K562 (cell line): ENCODE results near the gene NAGLU. TPM values are rescaled to one million over a fixed set of nuclear protein-coding genes. Genes with fewer than 3 reads are reported as not detected.
A peak's percentile ranks its signal among the peaks of the same experiment; 100 is the strongest.

Experiments used
- ATAC-seq: fragments of 200-7000 bp; cut with Tn5 transposase; 3 replicates; pipeline ENCODE4 v1.9.1; 2020; ENCODE audit warnings: moderate library complexity
- BruUV-seq: library from RNA; stranded (reverse); fragments of 400-500 nt; replicated peaks from 2 replicates; lab custom pipeline; 2021; lab: Mats Ljungman, UMichigan
- CTCF ChIA-PET: fragments of 300-600 bp; formaldehyde crosslinking; extraction: SDS; loops from one replicate; lab custom pipeline; 2021; ENCODE audit warnings: low intra/inter-chr PET ratio; lab: Yijun Ruan, JAX
- POLR2A ChIA-PET: fragments of 300-600, 350-650 bp; sonication (Branson Sonifier 250); formaldehyde crosslinking; extraction: SDS; loops from one replicate; lab custom pipeline; 2021; ENCODE audit warnings: antibody characterized with exemption, inconsistent platforms; lab: Yijun Ruan, JAX
- DNase-seq, 4 experiments: peaks; one replicate each; pipeline versions ENCODE4 v3.0.0 to v3.0.0-alpha.2; 2011 to 2018; ENCODE audit warnings: low spot score in 3 of 4, mixed read lengths in 3 of 4; ENCODE audit errors: extremely low read depth in 1 of 4
- FAIRE-seq: peaks from 2 replicates; lab custom pipeline; 2011; peaks lifted over from hg19 to GRCh38; lab: Jason Lieb, UNC
- H2AFZ ChIP-seq: 2 replicates; pipeline ENCODE4 v1.6.0; 2011; ENCODE audit warnings: low read depth, low read length, control low read depth, inconsistent platforms
- H3K27ac ChIP-seq: fragments of 200-600 bp; 3 replicates; pipeline ENCODE4 v1.8.0; 2011; ENCODE audit warnings: low read depth, mild to moderate bottlenecking, control low read depth, inconsistent platforms, low read length, moderate library complexity, mixed read lengths; ENCODE audit errors: extremely low read depth
- H3K27me3 ChIP-seq, 2 experiments: fragments of 300-600 bp in 1 of 2; 2 replicates in 1 of 2; 3 replicates in 1 of 2; pipeline versions ENCODE4 v1.6.0 to v1.8.0; 2011; ENCODE audit warnings: inconsistent platforms in 2 of 2, low read length in 2 of 2, mild to moderate bottlenecking in 1 of 2, mixed read lengths in 1 of 2, moderate library complexity in 1 of 2; ENCODE audit not compliant: control insufficient read depth in 2 of 2, insufficient read depth in 2 of 2
- H3K36me3 ChIP-seq: fragments of 300-600 bp; 3 replicates; pipeline ENCODE4 v1.8.0; 2011; ENCODE audit warnings: mild to moderate bottlenecking, low read length, inconsistent platforms; ENCODE audit not compliant: control insufficient read depth, insufficient read depth
- H3K4me1 ChIP-seq, 2 experiments: fragments of 200-600 bp in 1 of 2; replicated peaks in 1 of 2; 2 replicates in 1 of 2; 3 replicates in 1 of 2; pipeline versions ENCODE4 v1.5.1 to v1.8.0; 2011; ENCODE audit warnings: inconsistent platforms in 2 of 2, low read length in 2 of 2, mild to moderate bottlenecking in 1 of 2, mixed read lengths in 1 of 2, moderate library complexity in 1 of 2; ENCODE audit not compliant: control insufficient read depth in 2 of 2, insufficient read depth in 2 of 2
- H3K4me2 ChIP-seq: 2 replicates; pipeline ENCODE4 v1.6.1; 2011; ENCODE audit warnings: low read length, control low read depth, inconsistent platforms, mixed read lengths; ENCODE audit not compliant: insufficient read depth
- H3K4me3 ChIP-seq: fragments of 200-600 bp; sonication (generic), shearing (Covaris generic); 2 replicates; pipeline ENCODE4 v1.5.1; 2016; ENCODE audit warnings: control low read depth, inconsistent platforms
- H3K79me2 ChIP-seq: fragments of 200-600 bp; 3 replicates; pipeline ENCODE4 v1.8.0; 2011; ENCODE audit warnings: low read length, inconsistent platforms; ENCODE audit not compliant: control insufficient read depth, insufficient read depth
- H3K9ac ChIP-seq, 2 experiments: 2 replicates each; pipeline versions ENCODE4 v1.6.0 to v1.6.1; 2011; ENCODE audit warnings: low read depth in 2 of 2, low read length in 2 of 2, control low read depth in 1 of 2, inconsistent platforms in 1 of 2, mild to moderate bottlenecking in 1 of 2, mixed read lengths in 1 of 2; ENCODE audit not compliant: insufficient read depth in 1 of 2
- H3K9me1 ChIP-seq: one replicate; pipeline ENCODE4 v1.6.0; 2011; ENCODE audit warnings: inconsistent platforms, mild to moderate bottlenecking, low read length, moderate library complexity; ENCODE audit not compliant: control insufficient read depth, insufficient read depth
- H3K9me3 ChIP-seq: replicated peaks from 2 replicates; pipeline ENCODE4 v1.5.1; 2011; ENCODE audit warnings: low read depth, low read length, inconsistent platforms; ENCODE audit not compliant: control insufficient read depth, insufficient read depth
- H4K20me1 ChIP-seq: replicated peaks from 2 replicates; pipeline ENCODE4 v1.6.1; 2011; ENCODE audit warnings: low read length, inconsistent platforms, mixed read lengths; ENCODE audit not compliant: control insufficient read depth, insufficient read depth
- E2F3 ChIP-seq: fragments of 250-450 bp; sonication (Bioruptor Pico); IDR thresholded peaks from 2 replicates; pipeline ENCODE4 v1.4.0; 2020; ENCODE audit warnings: mild to moderate bottlenecking
- GTF2B ChIP-seq: IDR thresholded peaks from 2 replicates; pipeline ENCODE4 v1.6.1; 2011; ENCODE audit not compliant: insufficient read length; ENCODE audit errors: extremely low read depth
- POLR2G ChIP-seq: fragments of 200-400 bp; formaldehyde crosslinking; IDR thresholded peaks from 2 replicates; pipeline ENCODE4 v1.6.1; 2017; ENCODE audit warnings: low read depth, mild to moderate bottlenecking, antibody characterized with exemption, low read length, moderate library complexity
- PRDM10 ChIP-seq: fragments of 450-650 bp; IDR thresholded peaks from 2 replicates; pipeline ENCODE4 v1.6.1; 2018; ENCODE audit not compliant: partially characterized antibody
- RBM22 ChIP-seq: fragments of 200-400 bp; formaldehyde crosslinking; IDR thresholded peaks from 2 replicates; pipeline ENCODE4 v1.6.1; 2018; ENCODE audit warnings: low read length, low read depth; ENCODE audit not compliant: poor library complexity, severe bottlenecking
- ZNF586 ChIP-seq: fragments of 450-650 bp; formaldehyde crosslinking; conservative IDR thresholded peaks from 2 replicates; pipeline ENCODE4 v1.4.0; 2020; ENCODE audit warnings: mild to moderate bottlenecking, moderate library complexity
- ZNF75A ChIP-seq: fragments of 450-650 bp; formaldehyde crosslinking; IDR thresholded peaks from 2 replicates; pipeline ENCODE4 v1.4.0; 2020; ENCODE audit warnings: mild to moderate bottlenecking
- WGBS: fragments of 100-300 bp; shearing (Covaris generic); methylation state at CpG from one replicate; pipeline ENCODE4 v1.1.6; 2016; ENCODE audit warnings: low coverage, mixed read lengths; ENCODE audit not compliant: insufficient coverage; ENCODE audit errors: missing lambda C conversion rate; 5-methylcytosine and 5-hydroxymethylcytosine counted together
- in situ Hi-C: fragments of 300-500 bp; cut with MboI; formaldehyde crosslinking; loops from 4 replicates; pipeline ENCODE4 v1.15.0; 2018; ENCODE audit warnings: inconsistent platforms, mixed read lengths
- intact Hi-C: fragments of 100-400 bp; cut with micrococcal nuclease; formaldehyde crosslinking; loops from 2 replicates; pipeline ENCODE4 v1.14.2; 2022
- polyA plus RNA-seq, 8 experiments: library from polyadenylated mRNA; depleted of rRNA in 4 of 8; stranded (reverse) in 5 of 8; unstranded in 3 of 8; fragments of >200 nt; fragmentation: Nextera tagmentation in 2 of 8; fragmentation: Illumina TruSeq in 1 of 8; extraction: Ambion mirVana in 2 of 8; extraction: Trizol in 1 of 8; gene quantifications; 2 replicates each; pipeline versions ENCODE4 v1.2.1 to v1.2.3, GENCODE V29; 2011 to 2014; ENCODE audit warnings: inconsistent platforms in 1 of 8, missing spikeins in 1 of 8
- total RNA-seq, 7 experiments: library from RNA; depleted of rRNA in 6 of 7; stranded (reverse); fragments of >200 nt in 6 of 7; fragmentation: Illumina TruSeq in 2 of 7; extraction: Trizol in 2 of 7; gene quantifications; 2 replicates each; pipeline versions ENCODE4 v1.2.1 to v1.2.3, GENCODE V29; 2011 to 2021; ENCODE audit warnings: low replicate concordance in 1 of 7

The NAGLU gene
- total and polyA plus RNA-seq, 9 of the 15 experiments (the other 6 are each of a cell fraction or from before 2014, with no cell fraction given), result 0.04 to 21.5 (median 8.5) TPM

GRCh38 chr17:42547001-42547461 lies 11.0 kb downstream of the NAGLU start:
- no TSS peak for BruUV-seq
- FAIRE-seq, result no peak

More at GRCh38 chr17:42547001-42547461, 11.0 kb downstream of the NAGLU start:
- POLR2A ChIA-PET, result interaction anchor here (2.4 kb wide), 1 partner anchor 11 kb away, joined by 10 read pairs; the partner anchor contains the start of gene NAGLU
- Histone ChIP-seq H2AFZ (no peak overlapping the region), H3K9me1 (no peaks in the 10 kb centered on the region), H3K4me2 (no peak overlapping the region), H3K36me3 (peaks cover 15% of the 10 kb centered on the region; the same call in 1 of the 3 replicates), H4K20me1 (no peaks in the 10 kb centered on the region), H3K9ac (peak overlapping the region in 1 of 2 experiments; percentile 45; a peak in 1 of 4 replicates), H3K79me2 (no peaks in the 10 kb centered on the region), H3K4me1 (peaks cover 0 to 31% of the 10 kb centered on the region in 2 experiments; a peak in 3 of 5 replicates), H3K9me3 (no peaks in the 10 kb centered on the region), H3K4me3 (no peak overlapping the region), H3K27me3 (no peaks in the 10 kb centered on the region), H3K27ac (no peak overlapping the region)
- WGBS, result 90% methylated on average over 16 of the region's 23 CpGs
- ATAC-seq (0 out of 3 replicates have a peak, but pooled peaks have one; percentile 6), DNase-seq (peak in 1 of 4 experiments; percentile 1)
- CTCF ChIA-PET, result no interaction called here
- intact Hi-C loops, result no loop called here
- TF ChIP-seq POLR2G (peak; percentile 53), GTF2B (no peak), E2F3 (no peak), RBM22 (peak; percentile 14), PRDM10 (no peak), ZNF75A (CRISPR knock-in tag) (no peak), ZNF586 (CRISPR knock-in tag) (no peak)
- in situ Hi-C loops, result no loop called here
